Hepatocyte (in vitro differentiated cells): Measurements from ENCODE around the gene MYO5C. TPM values are rescaled to one million over a fixed set of nuclear protein-coding genes. Genes with fewer than 3 reads are reported as not detected.

Experiments
- DNase-seq: peaks from one replicate; pipeline ENCODE4 v3.0.0-alpha.2; 2016; ENCODE audit warnings: low spot score
- H2AFZ ChIP-seq: fragments of 200-600 bp; sonication (generic); 2 replicates; pipeline ENCODE4 v1.6.0; 2016; ENCODE audit warnings: antibody characterized with exemption, mild to moderate bottlenecking
- H3K27ac ChIP-seq: fragments of 200-600 bp; sonication (generic); 2 replicates; pipeline ENCODE4 v1.5.1; 2016; ENCODE audit warnings: mild to moderate bottlenecking
- H3K27me3 ChIP-seq: fragments of 200-600 bp; sonication (generic); 2 replicates; pipeline ENCODE4 v1.6.1; 2016
- H3K36me3 ChIP-seq: fragments of 200-600 bp; sonication (generic); replicated peaks from 2 replicates; pipeline ENCODE4 v1.5.1; 2016; ENCODE audit warnings: low read depth; ENCODE audit not compliant: insufficient read depth
- H3K4me1 ChIP-seq: fragments of 200-600 bp; sonication (generic); 2 replicates; pipeline ENCODE4 v1.5.1; 2016; ENCODE audit warnings: mild to moderate bottlenecking, moderate library complexity; ENCODE audit not compliant: insufficient read depth
- H3K4me2 ChIP-seq: fragments of 200-600 bp; sonication (generic); 2 replicates; pipeline ENCODE4 v1.6.0; 2016
- H3K4me3 ChIP-seq: fragments of 200-600 bp; sonication (generic); 2 replicates; pipeline ENCODE4 v1.5.1; 2016; ENCODE audit warnings: mild to moderate bottlenecking
- H3K79me2 ChIP-seq: fragments of 200-600 bp; sonication (generic); 2 replicates; pipeline ENCODE4 v1.6.0; 2017; ENCODE audit warnings: mild to moderate bottlenecking
- H3K9me2 ChIP-seq: fragments of 200-600 bp; sonication (generic); replicated peaks from 2 replicates; pipeline ENCODE4 v1.6.0; 2017; ENCODE audit warnings: mild to moderate bottlenecking; ENCODE audit not compliant: insufficient read depth
- H3K9me3 ChIP-seq: fragments of 200-600 bp; sonication (generic); 2 replicates; pipeline ENCODE4 v1.5.1; 2016; ENCODE audit warnings: low read depth, mild to moderate bottlenecking
- H4K20me1 ChIP-seq: fragments of 200-600 bp; sonication (generic); 2 replicates; pipeline ENCODE4 v1.6.0; 2016; ENCODE audit warnings: mild to moderate bottlenecking; ENCODE audit not compliant: insufficient read depth, poor library complexity, severe bottlenecking
- CTCF ChIP-seq: fragments of 200-600 bp; sonication (generic); IDR thresholded peaks from 2 replicates; pipeline ENCODE4 v1.5.1; 2016; ENCODE audit warnings: antibody characterized with exemption, mild to moderate bottlenecking; ENCODE audit not compliant: poor library complexity
- EZH2 ChIP-seq: fragments of 200-600 bp; sonication (generic); IDR thresholded peaks from 2 replicates; pipeline ENCODE4 v1.6.1; 2016; ENCODE audit warnings: antibody characterized with exemption, mild to moderate bottlenecking, borderline replicate concordance
- EZH2phosphoT487 ChIP-seq: fragments of 200-600 bp; sonication (generic); IDR thresholded peaks from one replicate; pipeline ENCODE4 v1.6.1; 2018; ENCODE audit warnings: antibody characterized with exemption, mild to moderate bottlenecking, low read depth, moderate library complexity; ENCODE audit not compliant: unreplicated experiment, severe bottlenecking
- WGBS: methylation state at CpG from one replicate; pipeline ENCODE4 v1.1.6; 2016; ENCODE audit warnings: low lambda C conversion rate; ENCODE audit errors: missing lambda C conversion rate; 5-methylcytosine and 5-hydroxymethylcytosine counted together
- polyA plus RNA-seq: library from polyadenylated mRNA; unstranded; fragments of >200 nt; fragmentation: Nextera tagmentation; extraction: Ambion mirVana; gene quantifications from 2 replicates; pipeline ENCODE4 v1.2.1, GENCODE V29; 2016
- total RNA-seq: library from RNA; depleted of rRNA; stranded (reverse); fragments of >200 nt; gene quantifications from 2 replicates; pipeline ENCODE4 v1.2.3, GENCODE V29; 2014

Gene MYO5C
- total and polyA plus RNA-seq, 2 experiments from 2014 or later = 10.2 to 18.2 TPM

GRCh38 chr15:52340093-52340492 lies 44.5 kb upstream of the MYO5C start:
- Histone ChIP-seq H3K4me2 (no peak overlapping the region), H3K9me2 (no peaks in the 10 kb centered on the region), H3K4me3 (no peak overlapping the region), H3K27ac (no peak overlapping the region), H3K27me3 (no peaks in the 10 kb centered on the region), H3K79me2 (no peaks in the 10 kb centered on the region), H4K20me1 (no peaks in the 10 kb centered on the region), H2AFZ (no peak overlapping the region), H3K4me1 (no peaks in the 10 kb centered on the region), H3K36me3 (no peaks in the 10 kb centered on the region), H3K9me3 (no peaks in the 10 kb centered on the region)
- no peak for DNase-seq
- TF ChIP-seq EZH2phosphoT487 (no peak), CTCF (no peak), EZH2 (no peak)
- WGBS = 94% methylated on average over 16 of the region's 16 CpGs

- Histone ChIP-seq H3K27me3 (no peaks in the 10 kb centered on the region), H3K36me3 (no peaks in the 10 kb centered on the region), H3K4me3 (no peak overlapping the region), H2AFZ (no peak overlapping the region), H3K9me3 (no peaks in the 10 kb centered on the region), H3K79me2 (no peaks in the 10 kb centered on the region), H3K9me2 (no peaks in the 10 kb centered on the region), H3K4me1 (no peaks in the 10 kb centered on the region), H3K4me2 (no peak overlapping the region), H4K20me1 (no peaks in the 10 kb centered on the region), H3K27ac (no peak overlapping the region)
- no peak for DNase-seq
- WGBS = 97% methylated on average over 1 of the region's 1 CpG
- no peak for TF ChIP-seq EZH2
- TF ChIP-seq CTCF = no peak
- no peak for TF ChIP-seq EZH2phosphoT487
Observed at GRCh38 chr15:52338891-52339290, 43.3 kb upstream of the MYO5C start.

GRCh38 chr15:52338058-52338457 lies 42.5 kb upstream of the MYO5C start:
- Histone ChIP-seq H4K20me1 (no peaks in the 10 kb centered on the region), H3K9me2 (no peaks in the 10 kb centered on the region), H3K4me3 (no peak overlapping the region), H3K79me2 (no peaks in the 10 kb centered on the region), H3K4me2 (no peak overlapping the region), H3K27me3 (no peaks in the 10 kb centered on the region), H3K36me3 (no peaks in the 10 kb centered on the region), H3K4me1 (no peaks in the 10 kb centered on the region), H3K27ac (no peak overlapping the region), H2AFZ (no peak overlapping the region), H3K9me3 (no peaks in the 10 kb centered on the region)
- TF ChIP-seq EZH2phosphoT487 = no peak
- no peak for TF ChIP-seq CTCF
- TF ChIP-seq EZH2 = no peak
- DNase-seq = no peak
- WGBS = 77% methylated on average over 3 of the region's 3 CpGs
